DOHH2 (cell line): ENCODE data around the gene SCAF4.

Source experiments
- CTCF ChIP-seq: fragments of 200-600 bp; sonication (generic); IDR thresholded peaks from one replicate; pipeline ENCODE4 v1.5.1; 2014; ENCODE audit warnings: antibody characterized with exemption, mild to moderate bottlenecking, low read depth, low read length; ENCODE audit not compliant: poor library complexity, severe bottlenecking
- EZH2phosphoT487 ChIP-seq: fragments of 200-600 bp; sonication (generic); IDR thresholded peaks from 2 replicates; pipeline ENCODE4 v1.6.1; 2017; ENCODE audit warnings: borderline replicate concordance, mild to moderate bottlenecking, antibody characterized with exemption, low read length, moderate library complexity, mixed read lengths

DNA sequence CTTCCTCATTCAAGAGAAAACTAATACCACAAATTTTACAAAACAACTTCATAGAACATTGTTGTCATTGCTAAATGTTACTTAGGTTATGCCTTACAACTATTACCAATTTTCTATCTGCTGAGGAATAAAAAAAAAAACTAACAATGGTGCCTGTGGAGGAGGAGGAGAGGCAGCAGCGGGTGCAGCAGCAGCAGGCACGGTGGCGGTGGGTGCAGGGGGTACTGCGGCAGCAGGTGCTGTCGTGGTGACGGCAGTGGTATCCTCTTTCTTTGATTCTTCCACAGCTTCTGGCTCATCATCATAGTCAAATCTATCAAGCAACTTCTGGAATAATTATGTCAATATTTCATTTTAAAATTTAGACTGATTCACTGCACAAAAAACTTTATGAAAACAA, 35.5 kb downstream of the SCAF4 start:
- no peak for TF ChIP-seq CTCF
- no peak for TF ChIP-seq EZH2phosphoT487
